ENCODE measurements around the gene TP53INP2. TPM values are rescaled to one million over a fixed set of nuclear protein-coding genes. Genes with fewer than 3 reads are reported as not detected.
"Not testable (repeated sequence)": the region's sequence is repeated elsewhere in the genome, so short reads cannot be mapped to it uniquely, and the experiment has no call there.

The TP53INP2 gene
- total RNA-seq, 1 donor from 2014 or later = 132 TPM

DNA sequence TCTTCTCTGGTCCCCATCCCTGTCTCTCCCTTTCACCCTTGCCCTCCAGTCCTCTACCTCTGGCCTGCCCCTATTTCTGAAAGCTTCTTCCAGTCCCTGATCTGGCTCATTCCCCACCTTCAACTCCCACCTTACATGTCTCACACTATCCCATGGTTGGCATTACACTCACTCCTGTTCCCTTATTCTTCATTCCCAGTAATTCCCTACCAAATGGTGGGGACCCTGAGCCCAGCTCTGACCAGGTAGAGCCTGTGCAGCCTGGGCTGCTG, 6.4 kb downstream of the TP53INP2 start:
- peaks cover 86% of the 10 kb centered on the region for H3K4me1 ChIP-seq
- H3K4me3 ChIP-seq = peak overlapping the region; percentile 76

GRCh38 chr20:34710861-34711574, 6.9 kb downstream of the TP53INP2 start:
- intact Hi-C loops (cut with micrococcal nuclease) = no loop called here
- Histone ChIP-seq H3K9me3 (replicated peaks) (no peaks in the 10 kb centered on the region), H3K36me3 (peaks cover 40% of the 10 kb centered on the region), H3K4me3 (peak overlapping the region; percentile 76), H3K27me3 (ENCODE audit: low read depth) (no peaks in the 10 kb centered on the region), H3K27ac (replicated peaks) (peak overlapping the region; percentile 99), H3K4me1 (peaks cover 81% of the 10 kb centered on the region)
- no peak for DNase-seq
- TF ChIP-seq, protein P1, sequence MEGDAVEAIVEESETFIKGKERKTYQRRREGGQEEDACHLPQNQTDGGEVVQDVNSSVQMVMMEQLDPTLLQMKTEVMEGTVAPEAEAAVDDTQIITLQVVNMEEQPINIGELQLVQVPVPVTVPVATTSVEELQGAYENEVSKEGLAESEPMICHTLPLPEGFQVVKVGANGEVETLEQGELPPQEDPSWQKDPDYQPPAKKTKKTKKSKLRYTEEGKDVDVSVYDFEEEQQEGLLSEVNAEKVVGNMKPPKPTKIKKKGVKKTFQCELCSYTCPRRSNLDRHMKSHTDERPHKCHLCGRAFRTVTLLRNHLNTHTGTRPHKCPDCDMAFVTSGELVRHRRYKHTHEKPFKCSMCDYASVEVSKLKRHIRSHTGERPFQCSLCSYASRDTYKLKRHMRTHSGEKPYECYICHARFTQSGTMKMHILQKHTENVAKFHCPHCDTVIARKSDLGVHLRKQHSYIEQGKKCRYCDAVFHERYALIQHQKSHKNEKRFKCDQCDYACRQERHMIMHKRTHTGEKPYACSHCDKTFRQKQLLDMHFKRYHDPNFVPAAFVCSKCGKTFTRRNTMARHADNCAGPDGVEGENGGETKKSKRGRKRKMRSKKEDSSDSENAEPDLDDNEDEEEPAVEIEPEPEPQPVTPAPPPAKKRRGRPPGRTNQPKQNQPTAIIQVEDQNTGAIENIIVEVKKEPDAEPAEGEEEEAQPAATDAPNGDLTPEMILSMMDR (IDR thresholded peaks at IDR 0.05; ENCODE audit: borderline replicate concordance) = no peak

More for the DNA sequence above, 6.4 kb downstream of the TP53INP2 start:
- Histone ChIP-seq H3K9me3 (replicated peaks) (no peaks in the 10 kb centered on the region), H3K36me3 (peaks cover 35% of the 10 kb centered on the region), H3K27me3 (ENCODE audit: low read depth) (no peaks in the 10 kb centered on the region), H3K27ac (replicated peaks) (peak overlapping the region; percentile 99)
- intact Hi-C loops (cut with micrococcal nuclease) = no loop called here
- DNase-seq = no peak
- TF ChIP-seq, protein P1 (IDR thresholded peaks at IDR 0.05; ENCODE audit: borderline replicate concordance) = no peak

DNA sequence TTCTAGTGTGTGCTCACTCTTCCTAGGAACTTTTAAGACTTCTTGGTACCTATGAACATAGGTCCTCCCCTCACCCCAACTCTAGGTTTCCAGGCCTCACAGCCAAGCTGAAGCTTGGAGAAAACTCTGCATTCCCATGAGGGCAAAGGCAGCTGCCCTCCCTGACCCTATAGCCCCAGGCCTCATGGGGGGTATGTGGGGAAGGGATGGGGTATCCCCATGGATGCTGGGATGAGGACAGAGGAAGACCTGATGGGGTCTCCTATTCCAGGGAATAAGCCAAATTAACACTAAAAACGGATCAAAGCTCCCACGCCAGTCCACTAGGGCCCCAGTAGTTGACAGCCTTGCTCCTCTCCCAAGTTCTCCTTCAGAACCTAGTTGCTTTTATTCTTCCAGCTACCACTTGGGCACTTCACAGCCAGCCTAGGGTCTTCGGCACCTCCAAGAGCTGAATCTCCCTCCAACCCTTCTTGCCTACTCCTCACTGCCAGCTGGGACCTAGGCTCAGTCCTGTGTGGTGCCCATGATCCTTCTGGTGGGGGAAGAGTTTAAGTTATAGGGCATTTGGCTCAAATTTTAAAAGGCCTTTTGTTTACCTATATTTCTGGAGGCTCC, 7.8 kb downstream of the TP53INP2 start:
- TF ChIP-seq, protein P1 (IDR thresholded peaks at IDR 0.05; ENCODE audit: borderline replicate concordance) = no peak
- peaks cover 40% of the 10 kb centered on the region for H3K36me3 ChIP-seq
- peak overlapping the region; percentile 99 for H3K27ac ChIP-seq (replicated peaks)
- no peaks in the 10 kb centered on the region for H3K27me3 ChIP-seq (ENCODE audit: low read depth)
- H3K4me1 ChIP-seq = peaks cover 72% of the 10 kb centered on the region
- intact Hi-C loops (cut with micrococcal nuclease) = no loop called here
- H3K4me3 ChIP-seq = no peak overlapping the region
- DNase-seq = no peak
- H3K9me3 ChIP-seq (replicated peaks) = no peaks in the 10 kb centered on the region

- peaks cover 64% of the 10 kb centered on the region for H3K4me1 ChIP-seq
- peaks cover 40% of the 10 kb centered on the region for H3K36me3 ChIP-seq
- TF ChIP-seq, protein P1 (IDR thresholded peaks at IDR 0.05; ENCODE audit: borderline replicate concordance) = no peak
- H3K4me3 ChIP-seq = no peak overlapping the region
- H3K9me3 ChIP-seq (replicated peaks) = no peaks in the 10 kb centered on the region
- H3K27me3 ChIP-seq (ENCODE audit: low read depth) = no peaks in the 10 kb centered on the region
- DNase-seq = no peak
- intact Hi-C loops (cut with micrococcal nuclease) = no loop called here
- peak overlapping the region; percentile 99 for H3K27ac ChIP-seq (replicated peaks)
Observed at GRCh38 chr20:34712525-34713192, 8.5 kb downstream of the TP53INP2 start.

DNA sequence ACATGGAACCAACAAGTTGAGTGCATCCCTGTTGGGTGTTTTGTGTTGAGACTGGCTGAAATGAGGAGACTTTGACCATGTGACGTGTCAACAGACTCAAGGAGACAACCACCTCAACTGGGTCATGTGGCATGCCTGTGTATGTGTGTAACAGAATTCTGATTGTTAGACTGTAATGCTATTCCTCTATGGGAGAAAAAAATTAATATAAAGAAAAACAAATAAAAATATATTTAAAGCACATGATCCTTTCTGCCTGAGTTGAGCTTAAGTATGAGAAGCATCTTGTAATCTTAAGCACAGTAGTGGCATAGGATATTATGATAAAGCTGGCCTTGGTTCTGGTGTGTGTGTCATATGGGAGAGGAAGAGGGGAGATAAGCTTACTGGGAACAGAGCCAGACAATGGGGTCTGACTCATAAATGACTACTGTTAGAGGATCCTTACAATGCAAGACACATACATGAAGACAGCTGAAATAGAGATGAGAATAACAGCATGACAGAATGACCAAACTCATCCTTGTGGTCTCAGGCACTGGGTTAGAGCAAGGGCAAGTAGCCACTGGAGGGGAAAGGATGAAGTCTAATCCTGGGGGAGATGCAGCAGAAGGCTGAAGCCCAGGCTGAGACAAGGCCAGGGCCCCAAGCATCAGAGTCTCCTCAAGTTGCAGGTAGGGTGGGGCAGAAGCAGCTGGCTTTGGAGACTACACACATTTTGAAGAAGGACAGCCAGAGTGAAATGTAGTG, 9.2 kb downstream of the TP53INP2 start:
- peak overlapping the region; percentile 99 for H3K27ac ChIP-seq (replicated peaks)
- H3K9me3 ChIP-seq (replicated peaks) = no peaks in the 10 kb centered on the region
- H3K36me3 ChIP-seq = peaks cover 40% of the 10 kb centered on the region
- no peaks in the 10 kb centered on the region for H3K27me3 ChIP-seq (ENCODE audit: low read depth)
- no peak for DNase-seq
- TF ChIP-seq, protein P1 (IDR thresholded peaks at IDR 0.05; ENCODE audit: borderline replicate concordance) = no peak
- intact Hi-C loops (cut with micrococcal nuclease) = no loop called here
- H3K4me3 ChIP-seq = no peak overlapping the region
- peaks cover 57% of the 10 kb centered on the region for H3K4me1 ChIP-seq

GRCh38 chr20:34713944-34714515, 9.9 kb downstream of the TP53INP2 start:
- intact Hi-C loops (cut with micrococcal nuclease); DNase-seq; H3K4me3 ChIP-seq; H3K27me3 ChIP-seq (ENCODE audit: low read depth); H3K9me3 ChIP-seq (replicated peaks): not testable (repeated sequence)
- peak overlapping the region; percentile 99 for H3K27ac ChIP-seq (replicated peaks)
- H3K36me3 ChIP-seq = peaks cover 40% of the 10 kb centered on the region
- H3K4me1 ChIP-seq = peaks cover 51% of the 10 kb centered on the region
